HepG2 (cell line): Measurements from ENCODE around the gene HEXIM1. TPM values are rescaled to one million over a fixed set of nuclear protein-coding genes. Genes with fewer than 3 reads are reported as not detected.

Experiments used
- BCL6 ChIP-seq: IDR thresholded peaks from 2 replicates; pipeline ENCODE4 v1.6.1; 2016; ENCODE audit warnings: missing genetic modification reagents, missing compliant biosample characterization
- CBX5 ChIP-seq: sonication (generic); formaldehyde crosslinking; IDR thresholded peaks from 2 replicates; pipeline ENCODE4 v1.4.0; 2020; ENCODE audit warnings: missing genetic modification reagents, borderline replicate concordance
- CSRNP2 ChIP-seq: sonication (generic); formaldehyde crosslinking; conservative IDR thresholded peaks from 2 replicates; pipeline ENCODE4 v1.8.0; 2022; ENCODE audit warnings: low read depth, missing genetic modification reagents
- ETS1 ChIP-seq: sonication (generic); formaldehyde crosslinking; IDR thresholded peaks from 2 replicates; pipeline ENCODE4 v1.4.0; 2020; ENCODE audit warnings: missing genetic modification reagents
- IKZF4 ChIP-seq: sonication (generic); formaldehyde crosslinking; IDR thresholded peaks from 2 replicates; pipeline ENCODE4 v1.5.1; 2020; ENCODE audit warnings: borderline replicate concordance, mild to moderate bottlenecking, low read depth, missing genetic modification reagents; ENCODE audit errors: not compliant biosample characterization
- KDM1A ChIP-seq: IDR thresholded peaks from 2 replicates; pipeline ENCODE4 v1.6.1; 2016; ENCODE audit warnings: missing compliant biosample characterization
- KLF12 ChIP-seq: sonication (generic); formaldehyde crosslinking; IDR thresholded peaks from 2 replicates; pipeline ENCODE4 v1.4.0; 2020; ENCODE audit warnings: missing genetic modification reagents, borderline replicate concordance
- SIN3A ChIP-seq: IDR thresholded peaks from 2 replicates; pipeline ENCODE4 v1.6.1; 2011; ENCODE audit warnings: low read depth, mild to moderate bottlenecking, control low read depth, low read length, borderline replicate concordance
- SP4 ChIP-seq: sonication (generic); formaldehyde crosslinking; IDR thresholded peaks from 2 replicates; pipeline ENCODE4 v1.8.1; 2023; ENCODE audit warnings: mild to moderate bottlenecking, missing genetic modification reagents
- ZNF335 ChIP-seq: sonication (generic); formaldehyde crosslinking; IDR thresholded peaks from 2 replicates; pipeline ENCODE4 v1.4.0; 2020; ENCODE audit warnings: missing genetic modification reagents
- ZNF414 ChIP-seq: sonication (generic); formaldehyde crosslinking; IDR thresholded peaks from 2 replicates; pipeline ENCODE4 v1.5.0; 2020; ENCODE audit warnings: missing genetic modification reagents
- ZNF577 ChIP-seq: sonication (generic); formaldehyde crosslinking; IDR thresholded peaks from 2 replicates; pipeline ENCODE4 v1.4.0; 2020; ENCODE audit warnings: mild to moderate bottlenecking, low read depth, missing genetic modification reagents, borderline replicate concordance
- ZNF609 ChIP-seq: sonication (generic); formaldehyde crosslinking; IDR thresholded peaks from 2 replicates; pipeline ENCODE4 v1.4.0; 2020; ENCODE audit warnings: mild to moderate bottlenecking, missing genetic modification reagents, borderline replicate concordance
- ZNF629 ChIP-seq: sonication (generic); formaldehyde crosslinking; conservative IDR thresholded peaks from 2 replicates; pipeline ENCODE4 v1.5.0; 2020; ENCODE audit warnings: missing genetic modification reagents
- ZNF770 ChIP-seq: sonication (generic); formaldehyde crosslinking; IDR thresholded peaks from 2 replicates; pipeline ENCODE4 v1.5.0; 2020; ENCODE audit warnings: mild to moderate bottlenecking, missing genetic modification reagents
- ZNF776 ChIP-seq: sonication (generic); formaldehyde crosslinking; IDR thresholded peaks from 2 replicates; pipeline ENCODE4 v1.4.0; 2020; ENCODE audit warnings: mild to moderate bottlenecking, missing genetic modification reagents
- ZNF788 ChIP-seq: sonication (generic); formaldehyde crosslinking; IDR thresholded peaks from 2 replicates; pipeline ENCODE4 v1.5.0; 2020; ENCODE audit warnings: mild to moderate bottlenecking, missing genetic modification reagents, borderline replicate concordance
- polyA plus RNA-seq, 8 experiments: library from polyadenylated mRNA; depleted of rRNA in 3 of 8; stranded (reverse) in 7 of 8; unstranded in 1 of 8; fragments of >200 nt; fragmentation: Illumina TruSeq in 4 of 8; extraction: Trizol in 4 of 8; gene quantifications; 2 replicates each; pipeline versions ENCODE4 v1.2.1 to v1.2.3, GENCODE V29; 2011 to 2016; ENCODE audit warnings: low read depth in 4 of 8, missing spikeins in 1 of 8, mixed read lengths in 1 of 8; ENCODE audit not compliant: insufficient read depth in 1 of 8
- total RNA-seq, 5 experiments: library from RNA; depleted of rRNA; stranded (reverse); fragments of >200 nt; fragmentation: Illumina TruSeq; extraction: Trizol; gene quantifications; 2 replicates each; pipeline ENCODE4 v1.2.3, GENCODE V29; 2016; ENCODE audit warnings: low read depth in 1 of 5

Gene HEXIM1
- total and polyA plus RNA-seq, 2 of the 13 experiments (the other 11 are each of a cell fraction or from before 2014, with no cell fraction given) = 10.5 to 16.6 TPM

- TF ChIP-seq ZNF609 = peak; percentile 82
- TF ChIP-seq CSRNP2 = no peak
- TF ChIP-seq ZNF776 (CRISPR knock-in tag) = peak; percentile 95
- TF ChIP-seq SP4 (CRISPR knock-in tag) = no peak
- TF ChIP-seq KDM1A (CRISPR knock-in tag) = no peak
- no peak for TF ChIP-seq IKZF4
- 0 out of 2 replicates have a peak, but pooled peaks have one; percentile 6 for TF ChIP-seq CBX5 (CRISPR knock-in tag)
- no peak; the same call in 1 of the 2 replicates for TF ChIP-seq BCL6
- peak; percentile 20; the same call in 1 of the 2 replicates for TF ChIP-seq KLF12 (CRISPR knock-in tag)
- TF ChIP-seq ZNF629 = peak; percentile 56; the same call in 1 of the 2 replicates
- 0 out of 2 replicates have a peak, but pooled peaks have one; percentile 83 for TF ChIP-seq ZNF577
- TF ChIP-seq ZNF788 = peak; percentile 83; the same call in 1 of the 2 replicates
- TF ChIP-seq ZNF335 (CRISPR knock-in tag) = no peak
- TF ChIP-seq SIN3A = peak; percentile 80; the same call in 1 of the 2 replicates
- peak; percentile 88 for TF ChIP-seq ZNF770 (CRISPR knock-in tag)
- peak; percentile 91 for TF ChIP-seq ETS1
- peak; percentile 21; the same call in 1 of the 2 replicates for TF ChIP-seq ZNF414 (CRISPR knock-in tag)
Observed at GRCh38 chr17:45160447-45161287, 12.4 kb downstream of the HEXIM1 start (continued).
